T-cell (primary cell): Measurements from ENCODE around the gene BBS7. TPM values are rescaled to one million over a fixed set of nuclear protein-coding genes. Genes with fewer than 3 reads are reported as not detected.

Source experiments
- ATAC-seq, 4 experiments: fragments of 200-7000 bp in 3 of 4; fragments of 150-1000 bp in 1 of 4; cut with Tn5 transposase; replicated peaks in 1 of 4; 1 replicate in 3 of 4; 2 replicates in 1 of 4; pipeline ENCODE4 v1.10.0; 2021; ENCODE audit warnings: moderate library complexity in 3 of 4, mild to moderate bottlenecking in 2 of 4, moderate number of reproducible peaks in 1 of 4
- CTCF ChIA-PET, 2 donors: fragments of 300-600 bp; sonication (Branson Sonifier 250); formaldehyde crosslinking; loops; one replicate each; lab custom pipeline; 2022; ENCODE audit warnings: antibody characterized with exemption in 2 of 2; lab: Charles Lee
- POLR2A ChIA-PET, 2 donors: fragments of 300-600 bp; sonication (Branson Sonifier 250); formaldehyde crosslinking; loops; one replicate each; lab custom pipeline; 2022; ENCODE audit warnings: antibody characterized with exemption in 2 of 2; lab: Charles Lee
- DNase-seq, 35 experiments: peaks; one replicate each; pipeline versions ENCODE4 v3.0.0 to v3.0.0-alpha.2; 2013 to 2023
- H3K27ac ChIP-seq: one replicate; pipeline ENCODE4 v1.5.1; 2013; ENCODE audit warnings: low read length
- H3K27me3 ChIP-seq, 2 experiments: replicated peaks in 1 of 2; 1 replicate in 1 of 2; 2 replicates in 1 of 2; pipeline versions ENCODE4 v1.6.1 to v1.7.0; 2013; ENCODE audit warnings: low read length in 1 of 2, mixed read lengths in 1 of 2; ENCODE audit not compliant: control insufficient read depth in 2 of 2, insufficient read depth in 2 of 2; ENCODE audit errors: extremely low read depth in 1 of 2
- H3K36me3 ChIP-seq, 2 donors: 1 replicate in 1 of 2; 2 replicates in 1 of 2; pipeline versions ENCODE4 v1.6.1 to v1.7.0; 2013; ENCODE audit warnings: low read length in 1 of 2; ENCODE audit not compliant: control insufficient read depth in 2 of 2, insufficient read depth in 1 of 2; ENCODE audit errors: extremely low read depth in 1 of 2
- H3K4me1 ChIP-seq, 2 experiments: 1 replicate in 1 of 2; 2 replicates in 1 of 2; pipeline versions ENCODE4 v1.6.1 to v1.7.0; 2013; ENCODE audit warnings: low read length in 2 of 2, mixed read lengths in 1 of 2; ENCODE audit not compliant: insufficient read depth in 2 of 2, control insufficient read depth in 1 of 2; ENCODE audit errors: extremely low read depth in 1 of 2
- H3K4me3 ChIP-seq, 2 donors: 1 replicate in 1 of 2; 2 replicates in 1 of 2; pipeline versions ENCODE4 v1.5.1 to v1.7.0; 2013; ENCODE audit warnings: mild to moderate bottlenecking in 2 of 2, low read length in 1 of 2, moderate library complexity in 1 of 2; ENCODE audit not compliant: control insufficient read depth in 1 of 2; ENCODE audit errors: extremely low read depth in 1 of 2
- H3K9me3 ChIP-seq: 2 replicates; pipeline ENCODE4 v1.7.0; 2013
- H3K27ac Mint-ChIP-seq, 2 donors: one replicate each; pipeline ENCODE4 v1.8.0; 2020 to 2021; ENCODE audit warnings: mild to moderate bottlenecking in 2 of 2, mixed read lengths in 2 of 2
- H3K27me3 Mint-ChIP-seq, 2 donors: one replicate each; pipeline ENCODE4 v1.8.0; 2021 to 2022; ENCODE audit warnings: mixed read lengths in 2 of 2
- H3K36me3 Mint-ChIP-seq: one replicate; pipeline ENCODE4 v1.8.0; 2021; ENCODE audit warnings: mixed read lengths
- H3K4me1 Mint-ChIP-seq, 3 donors: one replicate each; pipeline ENCODE4 v1.8.0; 2020 to 2022; ENCODE audit warnings: mixed read lengths in 3 of 3, mild to moderate bottlenecking in 1 of 3
- H3K4me3 Mint-ChIP-seq, 3 donors: one replicate each; pipeline ENCODE4 v1.8.0; 2020 to 2022; ENCODE audit warnings: mild to moderate bottlenecking in 3 of 3, mixed read lengths in 3 of 3, moderate library complexity in 3 of 3
- H3K9me3 Mint-ChIP-seq, 3 donors: one replicate each; pipeline ENCODE4 v1.8.0; 2020 to 2022; ENCODE audit warnings: mixed read lengths in 3 of 3
- WGBS: methylation state at CpG from one replicate; pipeline ENCODE4 v1.1.5; 2013; ENCODE audit warnings: missing lambda C conversion rate; ENCODE audit not compliant: insufficient coverage; 5-methylcytosine and 5-hydroxymethylcytosine counted together
- total RNA-seq, 35 experiments: library from RNA in 6 of 35; stranded (reverse) in 6 of 35; fragments of 120-200 nt in 1 of 35; gene quantifications; one replicate each; pipeline versions ENCODE4 v1.2.1 to v1.2.4 and lab custom pipeline; 2013 to 2026

Gene BBS7
- total RNA-seq, 5 donors from 2014 or later (not counting 1 experiment from before 2014, with no cell fraction given): 6.2 to 10.8 (median 8.7) TPM

DNA sequence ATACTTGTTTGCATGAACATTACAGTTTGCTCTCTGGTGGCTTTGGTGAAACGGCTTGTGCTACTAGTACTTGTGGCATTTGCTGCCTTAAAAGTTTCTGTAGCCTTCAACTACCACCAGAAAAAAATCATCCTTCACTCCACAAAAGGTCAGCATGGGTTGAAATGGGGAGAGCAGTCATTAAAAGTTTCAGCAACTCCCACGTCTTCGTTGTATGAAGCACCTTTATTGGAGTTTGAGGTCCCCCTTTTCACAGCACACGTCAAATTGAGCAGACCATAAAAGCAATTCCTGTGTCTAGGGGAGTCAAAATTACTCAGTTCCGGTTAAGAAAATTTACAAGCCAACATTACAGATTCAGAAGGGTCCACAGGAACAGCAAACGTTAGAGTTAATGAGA lies 23.6 kb downstream of the BBS7 start:
- H3K4me3 Mint-ChIP-seq: no peak overlapping the region
- H3K9me3 Mint-ChIP-seq: no peaks in the 10 kb centered on the region
- H3K27ac Mint-ChIP-seq: no peak overlapping the region
- ATAC-seq (no peak), DNase-seq (no peak)
- Histone ChIP-seq H3K36me3 (peaks cover 0 to 16% of the 10 kb centered on the region in 2 donors), H3K4me3 (no peak overlapping the region), H3K27ac (no peak overlapping the region), H3K9me3 (no peaks in the 10 kb centered on the region), H3K27me3 (no peaks in the 10 kb centered on the region), H3K4me1 (no peaks in the 10 kb centered on the region)
- no CpG with 5 or more reads among the region's 6 CpGs for WGBS
- no peaks in the 10 kb centered on the region for H3K27me3 Mint-ChIP-seq
- ChIA-PET POLR2A (no interaction called here), CTCF (no interaction called here)
- H3K4me1 Mint-ChIP-seq: no peaks in the 10 kb centered on the region
- peaks cover 31% of the 10 kb centered on the region for H3K36me3 Mint-ChIP-seq

DNA sequence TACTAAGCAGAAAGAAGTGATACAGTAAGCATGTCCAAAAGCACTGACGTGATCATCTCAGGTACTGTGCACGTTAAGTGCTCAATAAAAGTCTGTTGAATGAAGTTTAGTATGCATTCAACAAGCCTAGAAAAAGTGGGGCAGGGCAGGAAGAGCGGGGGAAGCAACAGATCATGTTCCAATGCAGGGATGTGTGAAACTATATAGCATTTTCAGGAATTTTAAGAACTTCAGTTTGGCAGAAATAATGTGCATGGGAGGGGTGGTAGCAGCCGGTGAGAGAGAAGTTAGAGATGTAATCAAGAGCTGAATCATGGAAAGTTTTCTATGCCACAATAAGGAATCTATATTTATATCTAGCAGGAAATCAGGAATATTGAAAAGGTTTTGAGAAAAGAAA lies 27.4 kb downstream of the BBS7 start:
- Mint-ChIP-seq H3K27ac (no peak overlapping the region), H3K36me3 (peaks cover 41% of the 10 kb centered on the region), H3K4me1 (no peaks in the 10 kb centered on the region), H3K9me3 (no peaks in the 10 kb centered on the region), H3K4me3 (no peak overlapping the region), H3K27me3 (no peaks in the 10 kb centered on the region)
- ChIA-PET POLR2A (no interaction called here), CTCF (no interaction called here)
- DNase-seq (no peak), ATAC-seq (no peak)
- Histone ChIP-seq H3K27ac (no peak overlapping the region), H3K4me1 (no peaks in the 10 kb centered on the region), H3K27me3 (no peaks in the 10 kb centered on the region), H3K36me3 (peaks cover 9 to 18% of the 10 kb centered on the region in 2 donors), H3K9me3 (no peaks in the 10 kb centered on the region), H3K4me3 (no peak overlapping the region)
- WGBS: 98% methylated on average over 4 of the region's 4 CpGs

GRCh38 chr4:121838136-121838535 lies 32.1 kb downstream of the BBS7 start:
- Histone ChIP-seq H3K4me3 (no peak overlapping the region), H3K9me3 (no peaks in the 10 kb centered on the region), H3K4me1 (no peaks in the 10 kb centered on the region), H3K27me3 (no peaks in the 10 kb centered on the region), H3K27ac (no peak overlapping the region), H3K36me3 (peaks cover 7 to 9% of the 10 kb centered on the region in 2 donors)
- Mint-ChIP-seq H3K4me1 (no peaks in the 10 kb centered on the region), H3K9me3 (no peaks in the 10 kb centered on the region), H3K27me3 (no peaks in the 10 kb centered on the region), H3K36me3 (peaks cover 22% of the 10 kb centered on the region), H3K4me3 (no peak overlapping the region), H3K27ac (no peak overlapping the region)
- CTCF ChIA-PET: no interaction called here
- no peak for DNase-seq
- ATAC-seq: no peak
- POLR2A ChIA-PET: no interaction called here

DNA sequence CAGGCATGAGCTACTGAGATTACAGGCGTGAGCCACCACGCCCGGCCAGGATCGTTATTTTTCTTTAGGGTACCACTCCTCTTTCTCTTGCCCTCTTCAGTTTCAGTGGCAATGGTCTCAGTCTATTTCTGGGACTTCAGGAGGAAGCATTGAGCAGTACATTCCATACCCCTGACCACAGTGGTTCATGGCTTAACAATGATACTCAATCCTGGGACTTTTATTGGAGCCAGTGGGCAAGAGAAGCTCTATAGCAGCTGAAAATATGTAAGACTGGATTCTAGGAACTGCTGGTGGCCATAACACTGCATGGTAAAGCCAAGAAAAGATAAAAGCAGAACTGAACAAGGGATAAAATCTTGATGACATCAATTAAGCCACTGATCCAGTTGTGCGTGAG lies 40.8 kb downstream of the BBS7 start:
- H3K27me3 ChIP-seq: no peaks in the 10 kb centered on the region
- WGBS: 95% methylated on average over 4 of the region's 5 CpGs
- no peak overlapping the region for H3K4me3 ChIP-seq
- H3K4me1 Mint-ChIP-seq: peaks cover 0 to 4% (median 2%) of the 10 kb centered on the region in 3 donors
- ATAC-seq: no peak
- CTCF ChIA-PET: no interaction called here
- H3K36me3 ChIP-seq: peaks cover 0 to 9% of the 10 kb centered on the region in 2 donors
- H3K9me3 ChIP-seq: no peaks in the 10 kb centered on the region
- H3K36me3 Mint-ChIP-seq: peaks cover 9% of the 10 kb centered on the region
- H3K27ac Mint-ChIP-seq: no peak overlapping the region
- H3K27me3 Mint-ChIP-seq: no peaks in the 10 kb centered on the region
- H3K27ac ChIP-seq: no peak overlapping the region
- DNase-seq: no peak
- POLR2A ChIA-PET: no interaction called here
- H3K4me3 Mint-ChIP-seq: no peak overlapping the region
- no peaks in the 10 kb centered on the region for H3K9me3 Mint-ChIP-seq
- no peaks in the 10 kb centered on the region for H3K4me1 ChIP-seq

DNA sequence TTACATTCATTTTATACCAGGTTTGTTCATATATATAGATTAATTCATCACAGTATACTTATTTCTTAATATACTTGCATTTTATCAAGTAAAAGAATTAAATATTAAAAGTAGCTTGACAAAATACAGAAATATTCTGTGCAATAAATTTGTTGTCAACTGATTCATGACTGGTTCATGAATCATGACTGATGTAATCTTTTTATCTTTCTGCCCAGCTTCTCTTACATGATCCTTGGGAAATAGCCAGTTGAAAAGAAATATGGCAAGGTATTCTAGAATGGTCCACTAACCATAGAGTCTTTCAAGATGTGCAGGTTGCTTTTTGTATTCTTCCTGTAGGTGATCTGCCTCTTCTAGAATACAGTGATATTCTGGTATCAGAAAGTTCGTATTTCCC lies 42.4 kb downstream of the BBS7 start:
- POLR2A ChIA-PET: no interaction called here
- peaks cover 9% of the 10 kb centered on the region for H3K36me3 Mint-ChIP-seq

DNA sequence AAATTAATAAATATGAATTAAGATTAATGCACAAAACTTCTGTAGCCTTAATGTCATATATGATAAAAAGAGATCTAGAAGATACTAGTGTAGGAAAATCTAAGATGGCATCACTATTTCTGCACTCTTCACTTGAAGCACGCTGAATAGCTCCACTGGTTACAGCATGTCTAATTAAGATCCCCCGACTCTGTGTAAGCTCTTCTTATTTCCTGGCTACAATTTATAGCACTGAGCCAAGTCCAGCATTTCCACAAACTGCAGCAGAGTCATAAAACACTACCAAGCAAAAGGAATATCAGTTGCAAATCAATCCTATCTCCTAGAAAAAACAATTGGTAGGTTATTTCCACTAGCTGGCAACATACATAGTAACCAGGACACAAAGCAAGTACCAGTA lies 45.3 kb downstream of the BBS7 start:
- H3K27me3 Mint-ChIP-seq: no peaks in the 10 kb centered on the region
- H3K36me3 ChIP-seq: peaks cover 0 to 5% of the 10 kb centered on the region in 2 donors
- no peaks in the 10 kb centered on the region for H3K27me3 ChIP-seq
- peak overlapping the region in 1 of 2 donors; percentile 23 for H3K27ac Mint-ChIP-seq
- WGBS: 93% methylated on average over 2 of the region's 2 CpGs
- H3K4me1 Mint-ChIP-seq: peaks cover 16 to 20% (median 20%) of the 10 kb centered on the region in 3 donors
- ATAC-seq: no peak
- no peaks in the 10 kb centered on the region for H3K9me3 Mint-ChIP-seq
- H3K4me3 ChIP-seq: no peak overlapping the region
- DNase-seq: no peak
- ChIA-PET CTCF (interaction anchor here in 1 of 2 donors (0.8 to 1.5 kb wide), 4 partner anchors 23 to 753 kb away, joined by 3 to 9 read pairs (median 4); partner anchors contain the start of genes BBS7 and EXOSC9), POLR2A (interaction anchor here (0.7 to 1.2 kb wide), 3 partner anchors 24 to 26 kb away, joined by 3 read pairs; partner anchors contain the start of gene EXOSC9 (in 1 of the 2))
- H3K4me1 ChIP-seq: peaks cover 7 to 10% of the 10 kb centered on the region in 2 experiments
- no peak overlapping the region for H3K4me3 Mint-ChIP-seq
- no peaks in the 10 kb centered on the region for H3K9me3 ChIP-seq
- H3K27ac ChIP-seq: no peak overlapping the region
- peaks cover 9% of the 10 kb centered on the region for H3K36me3 Mint-ChIP-seq

More for the DNA sequence above, 42.4 kb downstream of the BBS7 start:
- Mint-ChIP-seq H3K4me1 (peaks cover 10 to 12% (median 12%) of the 10 kb centered on the region in 3 donors), H3K9me3 (no peaks in the 10 kb centered on the region), H3K27me3 (no peaks in the 10 kb centered on the region), H3K4me3 (no peak overlapping the region), H3K27ac (no peak overlapping the region)
- CTCF ChIA-PET: no interaction called here
- no CpG with 5 or more reads among the region's 1 CpG for WGBS
- Histone ChIP-seq H3K27ac (no peak overlapping the region), H3K27me3 (no peaks in the 10 kb centered on the region), H3K4me3 (no peak overlapping the region), H3K4me1 (peaks cover 4 to 8% of the 10 kb centered on the region in 2 experiments), H3K36me3 (peaks cover 0 to 9% of the 10 kb centered on the region in 2 donors), H3K9me3 (no peaks in the 10 kb centered on the region)
- ATAC-seq (no peak), DNase-seq (no peak)
